ENCODE measurements around the gene SLC38A10. TPM values are rescaled to one million over a fixed set of nuclear protein-coding genes. Genes with fewer than 3 reads are reported as not detected.
A peak's percentile ranks its signal among the peaks of the same experiment; 100 is the strongest.

The SLC38A10 gene
- polyA plus RNA-seq, 1 donor (not counting 4 experiments of a cell fraction or from before 2014, with no cell fraction given), result 16.8 TPM

DNA sequence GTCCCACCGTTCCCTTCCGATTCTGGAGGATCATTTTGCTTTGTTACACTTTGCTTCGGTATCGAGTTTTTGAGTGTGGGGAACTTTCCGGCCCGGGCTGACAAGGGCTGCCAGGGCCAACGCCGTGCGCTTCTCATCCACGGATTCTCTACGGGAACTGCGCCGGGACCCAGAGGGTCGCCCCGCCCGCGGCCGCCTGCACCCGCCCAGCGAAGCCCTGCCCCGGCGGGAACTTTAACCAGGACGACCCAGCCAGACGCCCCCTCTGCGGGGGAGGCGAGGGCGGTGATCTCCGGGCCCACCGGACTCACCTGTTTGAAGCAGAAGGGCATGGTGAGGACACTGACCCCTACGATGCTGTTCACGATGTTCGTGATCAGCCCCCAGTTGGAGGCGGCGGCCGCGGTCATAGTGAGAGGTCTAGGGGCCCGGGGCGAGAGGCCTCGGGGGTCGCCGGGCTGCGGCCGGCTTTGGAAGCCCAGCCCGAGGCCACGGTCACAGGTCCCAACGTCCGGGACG, 536 bp downstream of the SLC38A10 start:
- dilution Hi-C loops (cut with MboI; ENCODE audit: extremely low pct_ligation_motif_present, low sequenced_read_pairs), result no loop called here
- Histone ChIP-seq H3K79me2 (ENCODE audit: control insufficient read depth, insufficient read depth, low read length) (peaks cover 32% of the 10 kb centered on the region), H3K4me1 (ENCODE audit: control insufficient read depth, extremely low read depth, insufficient read depth, low read length) (peaks cover 15% of the 10 kb centered on the region), H3K27me3 (ENCODE audit: control insufficient read depth, extremely low read depth, insufficient read depth, low read length) (no peaks in the 10 kb centered on the region), H3K27ac (ENCODE audit: control insufficient read depth, insufficient read depth, low read length) (peak overlapping the region; percentile 86), H3K9me1 (ENCODE audit: control insufficient read depth, extremely low read depth, insufficient read depth, low read length) (no peaks in the 10 kb centered on the region), H3K9ac (ENCODE audit: control insufficient read depth, extremely low read depth, insufficient read depth, low read length) (peak overlapping the region; percentile 89), H4K20me1 (ENCODE audit: control insufficient read depth, extremely low read depth, insufficient read depth, low read length) (peaks cover 3% of the 10 kb centered on the region), H3K4me2 (ENCODE audit: control insufficient read depth, extremely low read depth, insufficient read depth, low read depth, low read length) (peak overlapping the region; percentile 79), H3K36me3 (ENCODE audit: control insufficient read depth in 2 of 2, extremely low read depth in 1 of 2, insufficient read depth in 2 of 2, low read length in 2 of 2) (peaks cover 0 to 4% of the 10 kb centered on the region in 2 experiments), H3K4me3 (ENCODE audit: control insufficient read depth in 2 of 3, extremely low read depth in 1 of 3, insufficient read depth in 2 of 3, low read depth in 1 of 3, low read length in 3 of 3) (peak overlapping the region; percentile 89 to 95 (median 89)), H3K9me3 (ENCODE audit: control insufficient read depth, low read depth, low read length) (no peaks in the 10 kb centered on the region), H2AFZ (ENCODE audit: control insufficient read depth, low read length) (peak overlapping the region; percentile 22)
- no peak for DNase-seq (ENCODE audit: low read depth, low spot score)
- TF ChIP-seq, protein P1, sequence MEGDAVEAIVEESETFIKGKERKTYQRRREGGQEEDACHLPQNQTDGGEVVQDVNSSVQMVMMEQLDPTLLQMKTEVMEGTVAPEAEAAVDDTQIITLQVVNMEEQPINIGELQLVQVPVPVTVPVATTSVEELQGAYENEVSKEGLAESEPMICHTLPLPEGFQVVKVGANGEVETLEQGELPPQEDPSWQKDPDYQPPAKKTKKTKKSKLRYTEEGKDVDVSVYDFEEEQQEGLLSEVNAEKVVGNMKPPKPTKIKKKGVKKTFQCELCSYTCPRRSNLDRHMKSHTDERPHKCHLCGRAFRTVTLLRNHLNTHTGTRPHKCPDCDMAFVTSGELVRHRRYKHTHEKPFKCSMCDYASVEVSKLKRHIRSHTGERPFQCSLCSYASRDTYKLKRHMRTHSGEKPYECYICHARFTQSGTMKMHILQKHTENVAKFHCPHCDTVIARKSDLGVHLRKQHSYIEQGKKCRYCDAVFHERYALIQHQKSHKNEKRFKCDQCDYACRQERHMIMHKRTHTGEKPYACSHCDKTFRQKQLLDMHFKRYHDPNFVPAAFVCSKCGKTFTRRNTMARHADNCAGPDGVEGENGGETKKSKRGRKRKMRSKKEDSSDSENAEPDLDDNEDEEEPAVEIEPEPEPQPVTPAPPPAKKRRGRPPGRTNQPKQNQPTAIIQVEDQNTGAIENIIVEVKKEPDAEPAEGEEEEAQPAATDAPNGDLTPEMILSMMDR (optimal IDR thresholded peaks at IDR 0.05 in 1 of 3, IDR thresholded peaks at IDR 0.05 in 1 of 3, conservative IDR thresholded peaks at IDR 0.05 in 1 of 3; ENCODE audit: extremely low read depth in 1 of 3, insufficient read depth in 2 of 3, low read length in 3 of 3), result no peak
- no peak for TF ChIP-seq EZH2 (IDR thresholded peaks at IDR 0.05; ENCODE audit: low read length)
- no peak for FAIRE-seq

DNA sequence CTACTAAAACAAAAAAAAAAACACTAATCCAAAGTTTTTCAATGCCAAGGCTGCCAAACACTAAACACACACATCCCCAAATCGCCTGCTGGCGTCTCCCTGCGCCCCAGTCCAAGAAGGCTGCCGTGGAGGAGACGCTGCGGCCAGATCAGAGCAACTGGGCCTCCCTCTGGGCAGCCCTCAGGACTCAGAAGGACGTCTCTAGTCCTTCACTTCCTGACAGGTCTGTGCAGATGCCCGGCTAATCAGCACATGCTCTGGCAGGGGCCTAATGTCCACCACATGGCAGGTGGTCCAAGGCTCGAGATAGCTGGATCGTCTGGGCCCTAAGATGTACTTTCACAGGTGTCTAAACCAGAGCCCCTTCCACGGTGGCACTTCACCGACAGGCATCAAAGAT, 2.7 kb downstream of the SLC38A10 start:
- DNase-seq (ENCODE audit: low read depth, low spot score) (no peak), FAIRE-seq (no peak)
- Histone ChIP-seq H3K4me2 (ENCODE audit: control insufficient read depth, extremely low read depth, insufficient read depth, low read depth, low read length) (peak overlapping the region; percentile 6), H3K9me1 (ENCODE audit: control insufficient read depth, extremely low read depth, insufficient read depth, low read length) (no peaks in the 10 kb centered on the region), H3K27me3 (ENCODE audit: control insufficient read depth, extremely low read depth, insufficient read depth, low read length) (no peaks in the 10 kb centered on the region), H3K9me3 (ENCODE audit: control insufficient read depth, low read depth, low read length) (no peaks in the 10 kb centered on the region), H4K20me1 (ENCODE audit: control insufficient read depth, extremely low read depth, insufficient read depth, low read length) (peaks cover 3% of the 10 kb centered on the region), H3K79me2 (ENCODE audit: control insufficient read depth, insufficient read depth, low read length) (peaks cover 37% of the 10 kb centered on the region), H3K9ac (ENCODE audit: control insufficient read depth, extremely low read depth, insufficient read depth, low read length) (no peak overlapping the region), H3K4me1 (ENCODE audit: control insufficient read depth, extremely low read depth, insufficient read depth, low read length) (peaks cover 15% of the 10 kb centered on the region), H3K36me3 (ENCODE audit: control insufficient read depth in 2 of 2, extremely low read depth in 1 of 2, insufficient read depth in 2 of 2, low read length in 2 of 2) (peaks cover 12 to 13% of the 10 kb centered on the region in 2 experiments), H2AFZ (ENCODE audit: control insufficient read depth, low read length) (no peak overlapping the region), H3K27ac (ENCODE audit: control insufficient read depth, insufficient read depth, low read length) (no peak overlapping the region), H3K4me3 (ENCODE audit: control insufficient read depth in 2 of 3, extremely low read depth in 1 of 3, insufficient read depth in 2 of 3, low read depth in 1 of 3, low read length in 3 of 3) (no peak overlapping the region)
- no peak for TF ChIP-seq EZH2 (IDR thresholded peaks at IDR 0.05; ENCODE audit: low read length)
- TF ChIP-seq, protein P1 (optimal IDR thresholded peaks at IDR 0.05 in 1 of 3, IDR thresholded peaks at IDR 0.05 in 1 of 3, conservative IDR thresholded peaks at IDR 0.05 in 1 of 3; ENCODE audit: extremely low read depth in 1 of 3, insufficient read depth in 2 of 3, low read length in 3 of 3), result no peak
- dilution Hi-C loops (cut with MboI; ENCODE audit: extremely low pct_ligation_motif_present, low sequenced_read_pairs), result no loop called here
